GM23338 (cell line): ENCODE results near the gene FHL1.

Source experiments
- CTCF ChIP-seq, 2 experiments: fragments of 200-600 bp in 1 of 2; sonication (generic) in 1 of 2; conservative IDR thresholded peaks; 2 replicates each; pipeline versions ENCODE4 v1.5.1 to v1.6.1; 2016 to 2017; ENCODE audit warnings: antibody characterized with exemption in 2 of 2, low read depth in 2 of 2, mild to moderate bottlenecking in 2 of 2, moderate library complexity in 1 of 2
- EZH2 ChIP-seq: fragments of 200-600 bp; sonication (generic); IDR thresholded peaks from one replicate; pipeline ENCODE4 v1.8.0; 2017; ENCODE audit warnings: antibody characterized with exemption, mild to moderate bottlenecking, low read depth; ENCODE audit not compliant: unreplicated experiment
- EZH2phosphoT487 ChIP-seq: fragments of 200-600 bp; sonication (generic); IDR thresholded peaks from one replicate; pipeline ENCODE4 v1.8.1; 2018; ENCODE audit warnings: antibody characterized with exemption; ENCODE audit not compliant: unreplicated experiment
- JUNB ChIP-seq: IDR thresholded peaks from one replicate; pipeline ENCODE4 v1.6.1; 2016; ENCODE audit warnings: antibody characterized with exemption; ENCODE audit not compliant: unreplicated experiment
- NANOG ChIP-seq: IDR thresholded peaks from 2 replicates; pipeline ENCODE4 v1.6.1; 2016; ENCODE audit warnings: antibody characterized with exemption, borderline replicate concordance
- POLR2AphosphoS5 ChIP-seq: IDR thresholded peaks from 2 replicates; pipeline ENCODE4 v1.6.1; 2016; ENCODE audit warnings: antibody characterized with exemption, low read depth
- REST ChIP-seq: IDR thresholded peaks from one replicate; pipeline ENCODE4 v1.6.1; 2018; ENCODE audit warnings: antibody characterized with exemption; ENCODE audit not compliant: unreplicated experiment
- ZNF114 ChIP-seq: fragments of 250-450 bp; sonication (Bioruptor Pico); IDR thresholded peaks from 2 replicates; pipeline ENCODE4 v1.5.0; 2020; ENCODE audit warnings: mild to moderate bottlenecking, moderate library complexity
- ZNF331 ChIP-seq: fragments of 250-450 bp; sonication (Bioruptor Pico); IDR thresholded peaks from 2 replicates; pipeline ENCODE4 v1.5.0; 2020; ENCODE audit warnings: low read depth, mild to moderate bottlenecking, moderate library complexity

DNA sequence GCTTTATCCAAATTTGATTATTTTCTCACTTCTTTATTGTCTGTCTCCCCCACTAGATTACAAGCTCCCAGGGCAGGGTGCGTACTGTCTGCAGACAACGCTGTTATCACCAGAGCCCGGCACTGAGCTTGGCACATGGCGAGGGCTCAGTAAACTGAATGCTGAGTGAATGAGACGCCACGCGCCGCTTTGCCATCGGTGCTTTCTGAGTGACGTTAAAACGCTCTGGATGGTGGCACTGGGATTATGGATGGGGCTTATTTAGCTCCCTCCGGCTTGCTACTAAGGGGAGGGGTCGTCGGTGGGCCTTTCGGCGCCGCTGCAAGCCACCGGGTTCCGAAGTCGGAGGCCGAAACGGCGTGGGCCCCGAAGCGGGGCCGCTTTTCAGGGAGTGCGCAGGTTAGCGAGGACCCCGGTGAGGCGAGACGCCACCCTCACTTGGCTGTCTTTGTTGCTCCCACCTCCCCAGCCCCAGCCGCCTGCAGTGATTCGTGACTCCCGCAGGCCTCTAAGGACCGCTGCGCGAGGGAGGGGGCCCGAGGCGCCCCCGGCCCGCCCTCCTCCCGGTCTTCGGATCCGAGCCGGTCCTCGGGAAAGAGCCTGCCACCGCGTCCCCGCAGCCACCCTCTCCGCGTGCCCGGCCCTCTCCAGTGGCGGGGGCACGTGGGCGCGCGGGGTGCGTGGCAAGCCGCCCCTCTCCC lies 569 bp upstream of the FHL1 start:
- no peak for TF ChIP-seq POLR2AphosphoS5
- TF ChIP-seq CTCF (conservative IDR thresholded peaks at IDR 0.05; ENCODE audit: low read depth in 2 of 2): no peak
- no peak for TF ChIP-seq EZH2
- TF ChIP-seq ZNF114: no peak
- TF ChIP-seq JUNB: no peak
- no peak for TF ChIP-seq EZH2phosphoT487
- TF ChIP-seq REST: no peak
- no peak for TF ChIP-seq ZNF331
- no peak for TF ChIP-seq NANOG
